NCI-H187 (cell line): ENCODE results near the gene CRACDL.

Experiments
- DNase-seq, 2 experiments: peaks; one replicate each; lab custom pipeline; 2025; lab: John Stamatoyannopoulos, UW

Gene CRACDL

GRCh38 chr2:98823196-98824170, 112.5 kb downstream of the CRACDL start:
- DNase-seq = no peak

DNA sequence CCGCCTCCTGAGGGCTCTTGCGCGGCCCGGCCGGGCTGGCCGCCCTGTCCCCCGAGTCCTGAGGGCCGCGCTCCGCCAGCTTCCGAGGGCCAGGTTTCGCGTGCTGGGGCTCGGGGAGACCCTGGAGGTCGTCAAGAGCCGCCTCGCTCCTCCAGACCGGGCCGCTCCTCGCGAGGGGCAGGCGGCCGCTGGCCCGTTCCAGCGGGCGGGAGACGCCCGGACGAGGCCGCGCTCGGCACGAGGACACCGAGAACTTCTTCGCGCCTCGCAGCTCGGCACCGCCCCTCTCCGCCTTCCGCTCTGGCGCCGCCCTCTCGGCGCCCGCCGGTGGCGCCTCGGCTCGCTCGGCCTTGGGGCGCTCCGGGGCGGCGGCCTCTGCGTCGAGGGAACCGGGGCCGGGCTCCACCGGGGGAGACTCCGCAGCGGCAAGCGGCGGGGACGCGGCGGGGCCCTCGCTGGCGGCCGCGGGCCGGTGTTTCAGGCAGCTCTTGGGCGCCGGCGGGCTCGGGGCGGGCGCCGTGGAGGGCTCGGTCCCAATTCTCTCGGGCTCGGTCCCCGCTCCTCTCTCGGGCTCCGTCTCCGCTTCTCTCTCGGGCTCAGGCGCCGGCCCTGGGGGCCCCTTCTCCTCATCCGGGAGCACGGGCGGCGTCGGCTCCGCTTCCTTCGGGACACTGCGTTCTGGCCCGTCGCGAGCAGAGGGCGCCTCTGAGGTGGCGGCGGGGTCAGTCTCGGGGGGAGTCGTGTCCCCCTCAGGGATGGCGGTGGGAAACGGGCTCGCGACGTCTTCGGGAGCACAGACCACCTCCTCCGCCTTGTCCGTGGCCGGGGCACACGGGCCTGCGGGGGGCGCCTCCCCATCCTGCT, 113.5 kb downstream of the CRACDL start:
- DNase-seq = no peak

DNA sequence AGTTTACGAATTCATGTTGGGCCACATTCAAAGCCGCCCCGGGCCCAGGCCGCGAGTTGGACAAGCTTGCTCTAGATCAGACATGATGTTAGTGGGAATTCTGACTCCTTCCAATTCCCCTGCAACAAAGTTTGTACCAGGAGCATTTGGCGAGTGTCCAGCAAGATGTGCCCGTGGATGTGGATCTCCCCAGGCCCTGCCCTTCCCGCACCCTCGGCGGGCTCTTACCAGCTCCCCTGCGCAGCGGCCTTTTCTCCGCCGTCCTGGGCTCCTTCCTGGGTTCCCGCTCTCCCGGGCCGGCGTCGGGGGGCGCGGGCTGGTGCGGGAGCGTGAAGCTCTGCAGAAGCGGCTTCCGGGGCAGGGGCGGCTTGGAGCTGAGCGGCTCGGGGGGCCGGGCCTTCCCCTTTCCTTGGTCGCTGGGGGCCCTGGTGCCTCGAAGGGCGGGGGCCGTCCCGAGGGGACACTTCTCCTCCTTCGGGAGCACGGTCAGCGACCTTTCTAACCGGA, 114.3 kb downstream of the CRACDL start:
- no peak for DNase-seq

GRCh38 chr2:98819231-98819766, 116.7 kb downstream of the CRACDL start:
- no peak for DNase-seq

GRCh38 chr2:98818164-98818563, 117.9 kb downstream of the CRACDL start:
- no peak for DNase-seq

DNA sequence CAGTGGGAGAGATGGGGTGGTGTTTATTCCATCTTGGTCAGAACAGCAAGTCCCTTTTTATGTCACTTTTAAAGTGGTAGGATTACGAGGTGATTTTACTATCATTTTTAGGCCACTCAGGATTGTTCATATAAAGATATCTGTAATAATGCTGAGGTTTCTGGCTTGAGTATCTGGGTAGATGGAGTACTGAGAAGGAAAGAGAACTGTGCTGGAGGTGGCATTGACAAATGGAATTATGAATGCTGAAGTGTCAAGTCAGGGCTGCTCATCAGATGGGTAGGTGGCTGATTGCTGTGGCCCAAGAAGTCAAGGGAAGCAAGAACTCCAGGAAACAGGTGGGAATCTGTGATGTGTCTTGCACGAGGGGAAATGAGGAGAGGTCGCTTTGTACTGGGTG, 119.7 kb downstream of the CRACDL start:
- no peak for DNase-seq

DNA sequence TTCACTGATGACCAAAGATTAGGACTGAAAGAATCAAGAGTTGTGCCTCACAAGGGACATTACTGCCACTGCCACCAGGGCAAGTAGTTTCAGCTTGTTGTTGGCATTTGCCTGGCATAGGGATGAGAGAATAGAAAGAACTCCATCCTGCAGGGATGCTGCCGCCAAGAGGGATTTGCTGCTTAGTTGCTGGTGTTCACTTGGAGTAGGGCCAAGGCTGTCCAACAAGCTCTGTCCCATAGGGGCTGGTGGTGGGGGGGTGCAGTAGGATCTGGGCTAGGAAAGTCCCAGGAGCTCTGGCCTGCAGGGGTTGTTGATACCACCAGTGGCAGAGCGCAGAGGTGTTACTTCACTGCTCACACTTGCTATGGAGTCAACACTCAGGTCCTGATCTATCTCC, 120.2 kb downstream of the CRACDL start:
- no peak for DNase-seq

- no peak for DNase-seq
These were observed 124.3 kb downstream of the CRACDL start for GRCh38 chr2:98811766-98812165.

GRCh38 chr2:98810588-98810928, 125.5 kb downstream of the CRACDL start:
- DNase-seq = no peak

DNA sequence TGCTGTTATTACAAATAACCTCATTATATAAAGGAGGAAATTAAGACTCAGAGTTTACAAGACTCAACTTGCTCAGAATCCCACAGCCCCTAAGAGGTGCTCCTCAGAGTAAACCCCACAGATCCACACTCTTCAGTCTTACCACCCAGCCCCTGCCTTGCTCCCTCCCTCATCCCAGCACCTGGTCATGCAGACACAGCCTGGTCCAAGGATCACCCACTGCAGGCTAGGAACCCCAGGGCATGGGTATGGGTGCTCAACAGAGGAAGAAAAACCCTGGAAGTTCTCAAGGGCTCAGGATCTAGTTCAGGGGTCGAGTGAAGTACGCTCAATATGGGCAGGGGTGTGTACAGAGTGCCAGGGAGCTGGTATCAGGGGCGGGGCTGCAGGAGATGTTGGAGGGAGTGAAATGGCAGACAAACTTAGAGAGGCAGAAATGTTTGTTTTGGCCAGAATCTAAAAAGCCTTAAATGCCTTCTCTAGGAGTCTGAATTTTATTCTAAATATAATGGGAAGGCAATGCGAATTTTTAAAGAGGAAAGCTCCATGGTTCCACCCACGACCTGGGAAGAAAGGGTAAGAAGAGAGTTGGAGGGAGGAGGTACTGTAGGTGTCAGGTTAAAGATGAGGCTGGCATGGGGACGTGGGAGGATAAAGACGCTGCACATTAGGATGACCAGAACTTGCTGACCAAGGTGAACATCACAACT, 126.0 kb downstream of the CRACDL start:
- DNase-seq = no peak

- DNase-seq = no peak
These were observed 126.9 kb downstream of the CRACDL start for GRCh38 chr2:98809116-98809515.

DNA sequence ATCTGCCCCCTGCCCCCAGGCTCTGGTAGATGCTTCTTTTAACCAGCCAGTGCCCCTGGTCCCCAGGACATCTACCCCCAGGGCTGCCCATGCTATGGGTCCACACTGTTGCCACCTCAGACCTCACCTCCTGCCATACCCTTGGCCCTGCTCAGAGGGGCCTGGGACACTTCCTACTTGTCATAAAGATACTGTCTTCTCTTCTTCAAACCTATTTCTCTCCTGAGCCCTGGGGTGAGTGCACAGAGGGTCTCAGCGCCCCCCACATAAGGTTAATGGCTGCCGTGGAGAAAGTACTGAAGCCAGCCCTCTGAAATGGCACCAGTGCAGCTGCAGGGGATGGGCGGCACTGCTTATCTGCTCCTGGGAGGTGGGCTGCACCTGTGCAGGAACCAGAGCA, 127.5 kb downstream of the CRACDL start:
- DNase-seq = no peak

DNA sequence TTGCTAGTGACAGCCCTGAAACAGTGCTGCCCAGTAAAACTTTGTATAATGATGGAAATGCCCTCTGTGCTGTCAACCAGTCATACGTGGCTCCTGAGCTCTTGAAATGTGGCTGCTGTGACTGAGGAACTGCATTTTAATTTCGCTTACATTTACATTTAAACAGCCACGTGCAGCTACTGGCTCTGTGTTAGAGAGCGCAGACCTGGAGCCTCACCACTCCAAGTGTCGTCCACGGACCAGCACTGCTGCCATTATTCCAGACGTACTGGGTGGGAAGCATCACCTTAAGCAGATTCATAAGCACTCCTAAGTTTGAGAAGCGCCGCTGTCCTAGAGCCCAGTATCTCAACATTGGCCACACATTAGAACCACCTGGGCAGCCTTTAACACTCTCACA, 128.1 kb downstream of the CRACDL start:
- DNase-seq = no peak

GRCh38 chr2:98807221-98807620, 128.8 kb downstream of the CRACDL start:
- DNase-seq = no peak

DNA sequence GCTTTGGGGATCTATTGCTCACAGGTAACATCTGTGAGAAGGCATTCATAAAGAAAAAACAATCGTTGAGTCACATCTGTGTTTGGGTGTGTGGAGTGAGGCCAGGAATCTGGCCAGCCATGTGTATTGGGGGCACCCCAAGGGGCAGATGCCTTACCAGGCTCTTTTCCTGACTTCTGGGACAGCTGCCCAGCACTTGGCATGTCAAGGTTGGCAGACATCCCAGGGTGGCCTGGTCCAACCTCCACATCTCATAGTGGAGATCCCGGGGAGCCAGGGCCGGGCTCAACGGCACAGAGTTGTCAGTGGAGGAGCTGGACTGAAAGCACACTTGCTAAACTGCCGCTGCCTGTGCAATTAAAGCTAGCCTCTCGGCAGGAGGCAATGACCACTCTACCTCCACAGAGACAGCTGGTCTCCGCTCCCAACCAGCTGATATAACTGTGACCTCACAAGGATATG, 129.8 kb downstream of the CRACDL start:
- no peak for DNase-seq

GRCh38 chr2:98805412-98806171, 130.4 kb downstream of the CRACDL start:
- DNase-seq = no peak

DNA sequence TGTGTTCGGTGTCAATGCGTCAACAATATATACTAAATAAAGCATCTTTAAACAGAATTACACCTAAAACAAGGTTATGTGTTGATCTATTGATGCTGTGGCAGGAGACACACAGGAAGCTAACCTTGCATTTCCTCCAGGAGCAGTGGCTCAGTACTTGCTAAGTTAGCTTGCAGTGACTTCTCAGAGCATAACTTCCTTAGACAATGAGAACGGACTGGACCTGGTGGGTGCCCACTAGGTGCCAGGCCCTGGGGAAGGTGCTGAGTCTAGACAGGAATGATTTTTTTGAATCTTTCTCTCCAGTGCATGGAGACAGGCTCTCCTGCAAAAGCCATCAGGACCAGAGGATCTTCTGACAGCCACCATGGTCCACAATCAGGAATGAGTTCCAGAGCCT, 131.3 kb downstream of the CRACDL start:
- DNase-seq = no peak

GRCh38 chr2:98804265-98804650, 131.8 kb downstream of the CRACDL start:
- no peak for DNase-seq

DNA sequence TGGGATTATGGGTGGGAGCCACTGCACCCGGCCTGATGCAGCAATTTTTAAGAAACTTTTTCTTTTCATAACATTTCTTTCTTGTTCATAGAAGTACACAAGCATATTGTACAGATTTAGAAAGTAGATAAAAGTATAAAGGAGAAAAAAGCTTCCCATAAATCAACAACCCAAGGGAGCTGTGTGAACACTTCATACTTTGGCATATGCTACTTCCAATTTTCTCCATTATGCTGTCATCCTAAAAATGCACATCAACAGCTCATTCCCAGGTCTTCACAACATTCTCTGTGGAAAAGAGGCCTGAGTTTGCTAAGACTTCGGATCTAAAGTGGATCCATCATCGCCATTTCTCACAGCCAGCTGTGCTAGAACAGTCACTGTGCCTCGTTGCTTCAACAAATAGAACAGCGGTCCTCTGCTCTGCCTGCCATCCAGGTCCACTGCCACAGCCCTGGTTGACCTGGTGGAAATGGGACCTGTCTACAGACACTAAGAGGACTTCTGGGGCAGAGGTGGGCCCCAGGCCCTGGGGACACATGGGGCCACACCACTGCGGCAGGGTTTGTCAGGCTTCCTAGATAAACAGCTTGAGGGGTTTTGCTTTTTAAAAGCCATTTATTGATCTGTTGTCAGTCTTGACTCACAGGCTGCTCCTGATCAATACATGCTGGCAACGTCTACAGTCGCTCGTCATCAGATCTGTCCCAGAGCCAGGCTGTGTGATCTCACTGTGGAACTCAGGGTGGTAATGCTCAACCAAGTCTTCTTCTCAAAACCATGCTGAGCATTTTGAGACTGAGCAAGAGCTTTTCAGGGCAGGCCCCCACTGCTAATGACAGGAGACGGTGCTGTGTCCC, 132.4 kb downstream of the CRACDL start:
- DNase-seq = no peak

GRCh38 chr2:98802344-98802743, 133.7 kb downstream of the CRACDL start:
- no peak for DNase-seq
